ENCODE measurements around the gene MS4A2.
"Not testable (repeated sequence)": the region's sequence is repeated elsewhere in the genome, so short reads cannot be mapped to it uniquely, and the experiment has no call there.

MS4A2 gene

DNA sequence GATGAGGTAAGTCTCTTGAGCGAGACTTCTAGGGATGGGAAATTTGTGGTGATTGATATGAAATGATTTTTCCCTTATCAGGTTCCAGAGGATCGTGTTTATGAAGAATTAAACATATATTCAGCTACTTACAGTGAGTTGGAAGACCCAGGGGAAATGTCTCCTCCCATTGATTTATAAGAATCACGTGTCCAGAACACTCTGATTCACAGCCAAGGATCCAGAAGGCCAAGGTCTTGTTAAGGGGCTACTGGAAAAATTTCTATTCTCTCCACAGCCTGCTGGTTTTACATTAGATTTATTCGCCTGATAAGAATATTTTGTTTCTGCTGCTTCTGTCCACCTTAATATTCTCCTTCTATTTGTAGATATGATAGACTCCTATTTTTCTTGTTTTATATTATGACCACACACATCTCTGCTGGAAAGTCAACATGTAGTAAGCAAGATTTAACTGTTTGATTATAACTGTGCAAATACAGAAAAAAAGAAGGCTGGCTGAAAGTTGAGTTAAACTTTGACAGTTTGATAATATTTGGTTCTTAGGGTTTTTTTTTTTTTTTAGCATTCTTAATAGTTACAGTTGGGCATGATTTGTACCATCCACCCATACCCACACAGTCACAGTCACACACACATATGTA lies 7.1 kb downstream of the MS4A2 start:
- H3K27me3 ChIP-seq (ENCODE audit: insufficient read depth, low read length, poor library complexity) = no peaks in the 10 kb centered on the region
- H3K4me3 ChIP-seq (ENCODE audit: low read depth in 1 of 2, low read length in 2 of 2) = no peak overlapping the region
- ATAC-seq (ENCODE audit: insufficient read depth, low read depth) = no peak
- TF ChIP-seq EZH2 (IDR thresholded peaks at IDR 0.05; ENCODE audit: borderline replicate concordance, low read depth, low read length, severe bottlenecking) (no peak), CTCF (IDR thresholded peaks at IDR 0.05; ENCODE audit: borderline replicate concordance, extremely low read depth, low read length, poor library complexity, severe bottlenecking) (no peak)
- H4K20me1 ChIP-seq (ENCODE audit: insufficient read depth, low read length) = no peaks in the 10 kb centered on the region
- no peak for DNase-seq
- no peaks in the 10 kb centered on the region for H3K36me3 ChIP-seq (ENCODE audit: insufficient read depth, low read length)
- H3K79me2 ChIP-seq (ENCODE audit: insufficient read depth, low read length) = no peaks in the 10 kb centered on the region
- no peak overlapping the region for H3K9ac ChIP-seq (ENCODE audit: low read depth, low read length)
- no peak overlapping the region for H3K27ac ChIP-seq (ENCODE audit: low read length)
- no peaks in the 10 kb centered on the region for H3K4me1 ChIP-seq (ENCODE audit: insufficient read depth, low read length)
- H3K9me3 ChIP-seq (ENCODE audit: insufficient read depth, low read length, severe bottlenecking) = no peaks in the 10 kb centered on the region
- no peak overlapping the region for H3K4me2 ChIP-seq (ENCODE audit: insufficient read depth, low read length)
- H2AFZ ChIP-seq (ENCODE audit: low read depth, low read length) = no peak overlapping the region

- Histone ChIP-seq H2AFZ (ENCODE audit: low read depth, low read length) (no peak overlapping the region), H3K27me3 (ENCODE audit: insufficient read depth, low read length, poor library complexity) (no peaks in the 10 kb centered on the region), H3K9ac (ENCODE audit: low read depth, low read length) (no peak overlapping the region), H3K4me3 (ENCODE audit: low read depth in 1 of 2, low read length in 2 of 2) (no peak overlapping the region), H3K4me1 (ENCODE audit: insufficient read depth, low read length) (no peaks in the 10 kb centered on the region), H3K79me2 (ENCODE audit: insufficient read depth, low read length) (no peaks in the 10 kb centered on the region), H3K9me3 (ENCODE audit: insufficient read depth, low read length, severe bottlenecking) (no peaks in the 10 kb centered on the region), H3K36me3 (ENCODE audit: insufficient read depth, low read length) (no peaks in the 10 kb centered on the region), H3K4me2 (ENCODE audit: insufficient read depth, low read length) (no peak overlapping the region), H4K20me1 (ENCODE audit: insufficient read depth, low read length) (no peaks in the 10 kb centered on the region), H3K27ac (ENCODE audit: low read length) (no peak overlapping the region)
- ATAC-seq (ENCODE audit: insufficient read depth, low read depth) (no peak), DNase-seq (no peak)
- TF ChIP-seq CTCF (IDR thresholded peaks at IDR 0.05; ENCODE audit: borderline replicate concordance, extremely low read depth, low read length, poor library complexity, severe bottlenecking) = no peak
These were observed 8.7 kb downstream of the MS4A2 start for GRCh38 chr11:60097189-60097588.

GRCh38 chr11:60098508-60098907 lies 10.0 kb downstream of the MS4A2 start:
- H3K36me3 ChIP-seq (ENCODE audit: insufficient read depth, low read length) = no peaks in the 10 kb centered on the region
- no peak overlapping the region for H3K4me2 ChIP-seq (ENCODE audit: insufficient read depth, low read length)
- no peak overlapping the region for H3K4me3 ChIP-seq (ENCODE audit: low read depth in 1 of 2, low read length in 2 of 2)
- H3K79me2 ChIP-seq (ENCODE audit: insufficient read depth, low read length) = no peaks in the 10 kb centered on the region
- no peak overlapping the region for H3K27ac ChIP-seq (ENCODE audit: low read length)
- no peak overlapping the region; the same call in 1 of the 2 replicates for H2AFZ ChIP-seq (ENCODE audit: low read depth, low read length)
- DNase-seq = no peak
- no peak for ATAC-seq (ENCODE audit: insufficient read depth, low read depth)
- TF ChIP-seq EZH2 (IDR thresholded peaks at IDR 0.05; ENCODE audit: borderline replicate concordance, low read depth, low read length, severe bottlenecking) = no peak
- no peak for TF ChIP-seq CTCF (IDR thresholded peaks at IDR 0.05; ENCODE audit: borderline replicate concordance, extremely low read depth, low read length, poor library complexity, severe bottlenecking)
- no peak overlapping the region for H3K9ac ChIP-seq (ENCODE audit: low read depth, low read length)
- no peaks in the 10 kb centered on the region for H3K27me3 ChIP-seq (ENCODE audit: insufficient read depth, low read length, poor library complexity)
- no peaks in the 10 kb centered on the region for H3K9me3 ChIP-seq (ENCODE audit: insufficient read depth, low read length, severe bottlenecking)
- H3K4me1 ChIP-seq (ENCODE audit: insufficient read depth, low read length) = no peaks in the 10 kb centered on the region
- H4K20me1 ChIP-seq (ENCODE audit: insufficient read depth, low read length) = no peaks in the 10 kb centered on the region

DNA sequence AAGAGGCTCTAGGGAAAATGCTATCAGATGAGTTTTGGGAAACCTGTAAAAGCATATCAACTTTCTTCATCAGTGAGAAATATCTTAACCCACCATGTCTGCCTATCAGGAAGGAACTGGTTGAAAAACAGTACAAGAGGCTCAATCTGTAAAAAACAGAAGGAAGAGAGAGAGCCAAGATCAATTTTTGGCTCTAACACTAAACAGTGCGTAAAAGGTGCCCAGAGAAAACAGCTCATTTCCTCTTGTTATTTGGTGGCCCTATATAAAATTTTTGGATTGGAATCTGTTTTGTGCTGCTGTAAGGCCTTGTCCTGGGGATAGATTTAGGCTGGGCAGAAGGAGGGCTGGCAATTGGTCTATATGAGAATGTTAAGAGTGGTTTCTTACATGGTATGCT lies 12.1 kb downstream of the MS4A2 start:
- TF ChIP-seq CTCF (IDR thresholded peaks at IDR 0.05; ENCODE audit: borderline replicate concordance, extremely low read depth, low read length, poor library complexity, severe bottlenecking) = no peak
- TF ChIP-seq EZH2 (IDR thresholded peaks at IDR 0.05; ENCODE audit: borderline replicate concordance, low read depth, low read length, severe bottlenecking) = no peak
- no peak overlapping the region for H3K27ac ChIP-seq (ENCODE audit: low read length)
- no peaks in the 10 kb centered on the region for H3K27me3 ChIP-seq (ENCODE audit: insufficient read depth, low read length, poor library complexity)
- H3K9me3 ChIP-seq (ENCODE audit: insufficient read depth, low read length, severe bottlenecking) = no peaks in the 10 kb centered on the region
- H3K9ac ChIP-seq (ENCODE audit: low read depth, low read length) = no peak overlapping the region
- no peak overlapping the region for H3K4me3 ChIP-seq (ENCODE audit: low read depth in 1 of 2, low read length in 2 of 2)
- no peak overlapping the region for H3K4me2 ChIP-seq (ENCODE audit: insufficient read depth, low read length)
- DNase-seq (no peak), ATAC-seq (ENCODE audit: insufficient read depth, low read depth) (no peak)
- H3K4me1 ChIP-seq (ENCODE audit: insufficient read depth, low read length) = no peaks in the 10 kb centered on the region
- H3K36me3 ChIP-seq (ENCODE audit: insufficient read depth, low read length) = no peaks in the 10 kb centered on the region
- no peaks in the 10 kb centered on the region for H4K20me1 ChIP-seq (ENCODE audit: insufficient read depth, low read length)
- no peak overlapping the region for H2AFZ ChIP-seq (ENCODE audit: low read depth, low read length)
- H3K79me2 ChIP-seq (ENCODE audit: insufficient read depth, low read length) = no peaks in the 10 kb centered on the region

DNA sequence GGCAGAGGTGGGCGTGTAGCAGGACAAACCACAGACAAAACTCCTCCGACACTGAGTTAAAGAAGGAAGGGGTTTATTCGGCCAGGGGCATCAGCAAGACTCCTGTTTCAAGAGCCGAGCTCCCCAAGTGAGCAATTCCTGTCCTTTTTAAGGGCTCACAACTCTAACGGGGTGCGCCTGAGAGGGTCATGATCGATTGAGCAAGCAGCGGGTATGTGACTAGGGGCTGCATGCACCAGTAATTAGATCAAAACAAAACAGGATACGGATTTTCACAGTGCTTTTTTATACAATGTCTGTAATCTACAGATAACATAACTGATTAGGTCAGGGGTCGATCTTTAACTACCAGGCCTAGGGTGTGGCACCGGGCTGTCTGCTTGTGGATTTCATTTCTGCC lies 12.9 kb downstream of the MS4A2 start:
- not testable (repeated sequence) for H2AFZ ChIP-seq (ENCODE audit: low read depth, low read length); ATAC-seq (ENCODE audit: insufficient read depth, low read depth); H3K4me2 ChIP-seq (ENCODE audit: insufficient read depth, low read length); H3K9ac ChIP-seq (ENCODE audit: low read depth, low read length); H3K9me3 ChIP-seq (ENCODE audit: insufficient read depth, low read length, severe bottlenecking); H3K4me3 ChIP-seq (ENCODE audit: low read depth in 1 of 2, low read length in 2 of 2); H3K4me1 ChIP-seq (ENCODE audit: insufficient read depth, low read length); H4K20me1 ChIP-seq (ENCODE audit: insufficient read depth, low read length); H3K79me2 ChIP-seq (ENCODE audit: insufficient read depth, low read length); DNase-seq; H3K27ac ChIP-seq (ENCODE audit: low read length); H3K27me3 ChIP-seq (ENCODE audit: insufficient read depth, low read length, poor library complexity); H3K36me3 ChIP-seq (ENCODE audit: insufficient read depth, low read length)
